Activated CD4-positive, alpha-beta T cell treated with anti-CD3 and anti-CD28 coated beads for 1 hour (primary cell): ENCODE data around the gene RAB20.
"Not testable (repeated sequence)": the region's sequence is repeated elsewhere in the genome, so short reads cannot be mapped to it uniquely, and the experiment has no call there.

Experiments
- DNase-seq: peaks from one replicate; pipeline ENCODE4 v3.0.0-alpha.2; 2020

Gene RAB20

DNA sequence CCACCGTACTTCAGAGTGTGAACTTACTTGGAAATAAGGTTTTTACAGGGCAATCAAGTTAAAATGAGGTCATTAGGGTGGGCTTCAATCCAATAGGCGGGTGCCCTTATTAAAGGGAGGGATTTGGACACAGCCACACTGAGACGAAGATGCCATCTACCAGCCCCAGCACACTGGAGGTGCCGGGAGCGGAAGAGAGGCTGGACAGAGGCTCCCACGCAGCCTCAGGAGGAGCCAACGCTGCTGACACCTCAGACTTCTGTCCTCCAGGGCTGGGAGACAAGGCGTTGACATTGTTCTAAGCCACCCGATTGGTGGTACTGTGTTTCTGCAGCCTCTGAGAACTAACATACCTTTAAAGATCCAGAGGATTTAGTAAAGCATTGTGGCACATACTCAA lies 12.6 kb upstream of the RAB20 start:
- DNase-seq = no peak

DNA sequence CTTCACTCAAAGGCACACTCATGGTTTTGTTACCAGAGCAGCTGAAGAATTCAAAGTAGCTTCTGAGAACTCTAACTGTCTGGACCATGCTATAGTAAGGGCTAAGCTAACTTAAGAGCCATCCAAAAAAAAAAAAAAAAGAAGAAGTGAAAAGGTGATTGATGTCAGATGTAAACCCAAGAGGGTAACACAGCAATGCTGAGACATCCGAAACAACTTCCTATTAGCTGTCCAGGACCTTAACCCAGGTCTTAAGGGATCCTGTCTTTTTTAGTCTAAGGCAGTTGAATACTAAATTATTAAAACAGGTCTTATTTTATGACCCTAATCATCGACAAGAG lies 11.2 kb upstream of the RAB20 start:
- DNase-seq = no peak

DNA sequence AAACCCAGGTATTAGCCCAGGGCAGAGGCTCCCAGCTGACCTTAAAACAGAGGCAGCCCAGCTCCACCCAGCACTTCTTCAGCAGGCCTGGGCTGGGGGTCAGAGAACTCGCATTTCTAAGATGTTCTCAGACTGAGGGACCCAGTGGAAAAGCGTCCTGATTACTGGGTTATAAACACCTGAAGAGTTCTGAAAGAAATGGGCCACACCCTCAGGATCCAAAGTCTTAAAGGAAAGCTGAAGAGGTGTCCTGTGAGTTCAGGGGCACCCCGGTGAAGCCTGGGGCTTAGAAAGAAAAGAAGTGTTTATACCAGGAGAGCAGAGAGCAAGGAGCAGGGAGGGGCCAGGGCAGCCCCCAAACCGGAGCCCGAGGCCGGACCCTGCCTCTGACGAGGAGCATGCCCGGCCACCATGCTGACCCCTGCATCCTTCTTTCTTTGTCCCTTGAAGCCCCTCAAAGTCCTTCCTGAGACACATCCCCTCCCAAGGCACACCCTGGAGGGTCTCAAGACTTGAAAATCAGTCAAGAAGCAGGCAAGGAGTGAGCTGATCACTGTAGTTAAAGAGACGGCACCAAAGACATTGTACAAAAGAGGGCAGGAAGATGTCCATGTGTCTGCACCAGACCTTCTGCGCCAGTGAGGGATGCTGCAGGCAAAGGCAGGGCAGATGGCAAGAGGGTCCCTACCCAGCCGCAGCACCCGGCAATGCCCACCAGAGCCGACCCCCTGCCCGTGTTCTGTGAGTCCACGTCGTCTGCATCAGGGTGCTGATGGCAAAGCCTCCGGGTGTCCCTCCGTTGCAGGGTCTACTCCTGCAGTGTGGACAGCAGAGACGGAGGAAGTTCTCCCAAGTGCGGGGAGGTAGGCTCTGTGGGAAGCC lies 10.6 kb upstream of the RAB20 start:
- DNase-seq = no peak

GRCh38 chr13:110570886-110571285 lies 9.4 kb upstream of the RAB20 start:
- DNase-seq = no peak

DNA sequence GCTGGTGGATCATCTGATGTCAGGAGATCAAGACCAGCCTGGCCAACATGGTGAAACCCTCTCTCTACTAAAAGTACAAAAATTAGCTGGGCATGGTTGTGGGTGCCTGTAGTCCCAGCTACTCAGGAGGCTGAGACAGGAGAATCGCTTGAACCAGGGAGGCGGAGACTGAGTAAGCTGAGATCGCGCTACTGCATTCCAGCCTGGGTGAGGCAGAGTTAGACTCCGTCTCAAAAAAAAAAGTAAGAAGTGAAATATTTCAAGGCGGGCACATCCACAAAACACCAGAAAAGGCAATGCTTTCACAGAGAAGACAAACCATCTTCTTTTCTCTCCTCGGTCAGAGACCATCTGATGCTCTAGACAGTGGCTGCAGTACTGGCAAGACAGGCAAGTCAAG lies 8.4 kb upstream of the RAB20 start:
- DNase-seq = not testable (repeated sequence)

GRCh38 chr13:110568612-110569011 lies 7.1 kb upstream of the RAB20 start:
- no peak for DNase-seq

DNA sequence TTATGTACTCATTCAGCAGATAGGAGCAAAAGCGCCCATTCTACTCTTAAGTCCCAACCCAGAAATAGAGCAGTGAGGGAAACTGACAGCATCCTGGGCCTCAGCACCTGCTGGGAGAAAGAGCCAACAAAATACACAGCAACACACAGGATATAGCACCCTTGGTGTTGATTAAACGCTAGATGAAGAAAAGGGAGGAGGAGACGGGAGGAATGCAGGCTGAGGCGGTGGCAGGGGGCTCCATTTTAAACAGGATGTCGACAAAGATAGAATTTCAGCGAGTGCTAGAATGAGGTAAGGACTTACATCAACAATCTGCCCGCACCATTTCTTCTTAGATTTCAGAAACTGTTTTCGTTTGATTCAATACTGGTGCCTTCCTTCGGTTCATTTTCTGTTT lies 4.6 kb upstream of the RAB20 start:
- DNase-seq = no peak

GRCh38 chr13:110565296-110565695 lies 3.8 kb upstream of the RAB20 start:
- no peak for DNase-seq

DNA sequence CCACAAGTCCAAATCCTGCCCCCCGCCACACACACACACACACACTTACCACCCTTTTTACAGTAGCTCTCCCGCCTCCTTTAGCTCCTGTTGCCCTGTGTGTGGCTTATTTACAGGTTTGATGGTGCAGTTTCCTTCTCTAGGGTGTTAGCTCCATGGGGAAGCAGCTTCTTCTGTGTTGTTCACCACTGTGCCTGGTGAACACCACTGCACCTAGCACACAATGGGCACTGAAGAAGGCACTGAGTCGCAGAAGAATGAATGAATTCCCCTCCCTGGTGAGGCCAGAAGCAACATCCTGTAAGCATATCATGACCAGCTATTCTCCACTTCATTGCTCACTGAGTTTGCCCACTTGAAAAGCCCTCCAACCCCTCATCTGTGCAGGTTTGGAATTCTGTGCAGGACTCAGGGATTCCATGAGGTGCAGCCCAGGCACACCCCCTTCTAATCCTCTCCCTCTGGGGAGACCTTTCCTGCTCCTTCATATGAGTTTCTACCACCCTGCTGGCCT lies 3.0 kb upstream of the RAB20 start:
- no peak for DNase-seq

GRCh38 chr13:110563463-110563774 lies 1.9 kb upstream of the RAB20 start:
- no peak for DNase-seq

DNA sequence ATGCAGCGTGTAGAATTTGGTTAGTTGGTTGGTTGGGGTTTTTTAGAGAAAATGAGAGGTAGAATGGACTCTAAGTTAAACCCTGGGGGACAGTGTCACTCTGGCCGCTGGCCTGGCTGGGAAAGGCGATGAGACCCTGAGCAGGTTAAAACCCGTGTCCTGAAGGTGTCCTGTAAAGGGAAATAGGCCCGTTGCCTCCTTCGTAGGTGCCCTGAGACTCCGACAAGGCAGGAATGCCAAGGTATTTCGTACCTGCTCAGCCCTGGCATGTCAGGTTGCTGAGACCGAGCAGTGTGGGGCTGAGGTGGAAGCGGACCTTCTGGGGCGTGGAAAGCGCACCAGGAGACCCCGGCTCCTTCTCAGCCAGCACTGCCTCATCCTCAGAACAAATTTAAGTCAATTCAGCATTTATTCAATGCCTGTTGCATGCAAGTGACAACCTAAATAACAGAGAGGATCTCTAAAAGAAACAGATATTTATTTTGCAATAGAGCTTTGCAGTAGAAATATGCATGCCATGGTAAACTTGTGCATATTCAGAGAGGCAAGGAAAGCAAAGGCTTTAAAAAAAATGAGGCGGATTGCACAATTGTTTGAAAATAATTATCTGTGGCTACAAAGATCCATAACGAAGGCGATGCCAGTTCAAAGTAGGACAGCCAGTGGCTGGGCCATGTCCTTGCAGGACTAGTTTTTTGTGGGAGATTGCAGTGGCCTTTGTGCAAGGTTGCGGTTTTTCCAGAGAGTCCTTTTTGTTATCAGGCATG lies 1.4 kb upstream of the RAB20 start:
- DNase-seq = no peak

DNA sequence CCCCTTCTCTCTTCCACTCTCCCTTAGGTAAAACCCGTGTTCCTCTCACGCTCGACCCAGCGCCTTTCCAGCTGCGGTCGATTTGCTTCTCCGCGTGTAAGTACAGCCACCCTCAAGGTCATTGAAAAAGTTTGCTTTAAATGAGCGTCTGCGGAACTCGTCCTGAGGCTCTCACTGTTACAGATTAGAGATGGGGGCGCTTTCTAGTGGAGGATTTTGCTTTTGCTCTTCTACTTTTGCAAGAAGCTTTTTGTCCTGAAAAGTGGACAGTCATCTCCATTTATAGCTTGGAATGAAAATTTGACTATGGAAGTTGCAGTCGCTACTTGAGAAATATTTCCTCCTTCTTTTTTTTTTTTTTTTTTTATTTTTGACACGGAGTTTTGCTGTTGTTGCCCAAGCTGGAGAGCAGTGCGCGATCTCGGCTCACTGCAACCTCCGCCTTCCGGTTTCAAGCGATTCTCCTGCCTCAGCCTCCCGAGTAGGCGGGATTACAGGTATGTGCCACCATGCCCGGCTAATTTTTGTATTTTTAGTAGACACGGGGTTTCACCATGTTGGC lies 595 bp upstream of the RAB20 start:
- no peak for DNase-seq

DNA sequence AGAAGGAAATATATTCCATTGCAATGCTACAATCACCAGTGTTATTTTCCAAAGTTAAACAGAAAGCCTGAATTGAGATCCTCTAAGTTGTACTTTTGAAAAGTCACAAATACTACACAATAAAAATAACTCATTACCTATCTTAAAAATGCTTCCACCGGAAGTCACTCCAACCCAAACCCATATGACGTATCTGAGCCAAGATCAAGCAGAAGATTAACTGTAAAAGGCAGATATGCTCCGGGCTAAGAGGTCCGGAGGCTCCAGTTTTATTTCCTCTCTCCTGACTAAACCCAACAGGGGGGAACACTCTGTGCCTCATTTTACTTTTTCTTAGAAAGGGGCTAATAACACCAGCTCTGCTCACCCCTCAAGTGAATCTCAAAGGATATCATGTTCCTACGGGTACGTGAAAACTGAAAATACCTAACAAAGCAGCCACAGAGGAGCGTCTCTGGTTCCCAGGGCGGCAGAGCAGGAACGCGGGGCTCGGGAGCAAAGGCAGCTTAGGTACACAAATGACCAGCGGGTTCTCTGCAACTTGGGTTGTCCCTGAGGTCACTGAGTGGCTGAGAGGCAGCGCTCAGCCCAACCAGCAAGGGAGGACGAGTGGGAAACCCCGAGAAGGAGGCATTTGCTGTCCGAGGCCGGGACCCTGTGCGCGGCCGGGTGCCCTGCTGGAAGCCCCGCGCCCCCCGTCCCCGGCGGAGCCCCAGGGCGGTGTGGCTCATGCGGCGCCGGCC lies 750 bp downstream of the RAB20 start:
- no peak for DNase-seq

DNA sequence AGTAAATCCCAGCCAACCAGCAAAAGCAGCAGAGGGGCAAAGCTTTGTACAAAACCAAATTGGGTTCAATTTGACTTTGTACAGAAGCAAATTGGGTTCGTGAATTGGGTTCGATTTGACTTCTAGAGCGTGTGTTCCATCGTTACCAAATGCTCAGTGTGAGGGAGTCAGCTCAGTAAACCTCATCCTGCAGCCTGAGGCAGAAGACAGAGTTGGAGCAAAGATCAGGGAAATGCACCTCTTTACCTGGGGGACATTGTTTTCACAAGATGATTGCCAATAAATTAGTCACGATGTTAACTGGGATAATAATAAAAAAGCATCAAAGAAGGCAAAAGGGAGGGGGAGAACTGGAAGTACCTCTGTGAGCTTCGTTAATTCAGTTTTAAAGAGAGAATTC lies 1.5 kb downstream of the RAB20 start:
- DNase-seq = no peak

DNA sequence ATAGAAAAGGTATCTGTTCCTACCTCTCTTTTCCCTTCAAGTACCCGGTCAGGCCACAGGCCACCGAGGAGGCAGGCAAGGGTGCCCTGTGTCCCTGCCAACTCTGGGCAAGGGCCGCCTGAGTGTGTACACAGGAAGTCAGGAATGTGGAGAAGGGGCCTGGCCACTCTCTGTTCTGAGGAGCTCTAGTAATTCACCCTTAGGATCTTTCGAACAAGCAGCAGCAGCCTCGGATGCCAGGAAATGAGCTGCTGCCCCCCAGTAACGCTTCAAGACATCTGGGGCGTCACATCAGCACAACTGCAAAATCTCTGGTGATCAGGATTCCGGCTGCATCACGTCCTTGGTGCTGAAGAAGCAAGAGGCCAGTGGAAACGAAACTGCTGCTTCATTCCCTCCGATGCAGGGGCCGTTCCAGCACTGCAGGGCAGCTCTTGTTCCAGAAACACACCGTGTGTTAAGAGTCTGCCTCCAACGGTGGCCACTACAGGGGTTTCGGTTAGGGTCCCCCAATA lies 2.0 kb downstream of the RAB20 start:
- no peak for DNase-seq

DNA sequence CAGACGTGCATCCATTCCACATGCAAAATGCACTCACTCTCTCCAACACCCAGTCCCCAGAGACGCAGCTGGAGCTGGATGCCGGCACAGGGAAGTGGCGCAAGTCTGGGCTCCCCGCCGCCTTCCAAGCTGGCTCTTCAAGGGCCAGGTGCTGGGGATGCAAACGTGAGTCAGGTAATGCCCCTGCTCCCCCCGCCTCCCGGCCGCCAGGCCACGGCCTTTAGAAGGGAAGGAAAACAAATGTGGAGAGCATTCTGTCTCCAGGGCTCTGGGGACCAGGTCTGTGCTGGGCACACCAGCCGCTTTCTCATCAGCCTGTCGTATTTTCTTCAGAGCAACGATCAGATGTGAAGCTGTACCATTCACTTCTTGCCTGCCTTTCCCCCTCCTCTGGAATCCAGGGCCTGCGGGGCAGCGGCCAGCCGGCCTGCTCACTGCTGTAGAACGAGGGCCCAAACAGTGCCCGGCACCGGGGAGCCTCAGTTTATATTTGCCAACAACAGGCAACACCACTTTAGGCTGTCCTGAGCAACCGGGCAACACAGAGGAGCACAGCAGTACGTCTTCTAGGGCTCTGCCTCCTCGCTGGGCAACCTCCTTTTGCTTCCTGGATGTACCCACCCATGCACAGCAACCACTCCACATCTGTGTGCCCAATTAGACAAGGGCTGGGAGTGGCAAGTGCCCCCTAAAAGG lies 3.8 kb downstream of the RAB20 start:
- DNase-seq = no peak

DNA sequence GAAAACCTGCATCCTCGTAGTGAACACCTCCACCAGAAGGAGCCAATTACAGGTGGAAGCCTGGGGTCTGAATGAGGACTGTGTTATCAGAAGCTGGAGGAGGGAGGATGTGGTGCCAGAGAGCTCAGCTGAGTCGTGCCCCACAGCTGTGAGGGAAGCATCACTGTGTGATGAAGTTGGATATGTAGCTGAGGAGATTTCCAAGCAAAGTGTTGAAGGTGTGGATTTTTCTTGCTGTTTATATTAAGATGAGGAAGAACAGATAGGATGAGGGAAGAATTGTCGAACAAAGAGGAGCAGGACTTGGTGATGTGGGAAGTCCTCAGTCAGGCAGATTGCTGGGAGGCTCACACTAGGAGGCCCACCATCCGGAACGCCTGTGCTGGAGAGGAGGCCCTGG lies 4.4 kb downstream of the RAB20 start:
- DNase-seq = no peak

DNA sequence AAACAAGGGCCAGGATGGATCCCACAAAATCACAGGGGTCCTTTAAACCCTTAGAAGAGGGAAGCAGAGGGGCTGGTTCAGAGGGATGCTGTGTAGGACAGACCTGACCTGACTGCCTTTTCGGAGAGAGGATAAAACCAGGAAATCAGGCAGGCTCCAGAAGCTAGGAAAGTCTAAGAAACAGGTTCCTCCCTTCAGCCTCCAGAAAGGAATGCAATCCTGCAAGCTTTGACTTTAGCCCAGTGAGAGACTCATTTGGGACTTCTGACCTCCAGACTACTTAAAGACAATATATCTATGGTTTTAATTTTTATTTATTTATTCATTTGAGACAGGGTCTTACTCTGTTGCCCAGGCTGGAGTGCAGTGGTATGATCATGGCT lies 5.3 kb downstream of the RAB20 start:
- no peak for DNase-seq

DNA sequence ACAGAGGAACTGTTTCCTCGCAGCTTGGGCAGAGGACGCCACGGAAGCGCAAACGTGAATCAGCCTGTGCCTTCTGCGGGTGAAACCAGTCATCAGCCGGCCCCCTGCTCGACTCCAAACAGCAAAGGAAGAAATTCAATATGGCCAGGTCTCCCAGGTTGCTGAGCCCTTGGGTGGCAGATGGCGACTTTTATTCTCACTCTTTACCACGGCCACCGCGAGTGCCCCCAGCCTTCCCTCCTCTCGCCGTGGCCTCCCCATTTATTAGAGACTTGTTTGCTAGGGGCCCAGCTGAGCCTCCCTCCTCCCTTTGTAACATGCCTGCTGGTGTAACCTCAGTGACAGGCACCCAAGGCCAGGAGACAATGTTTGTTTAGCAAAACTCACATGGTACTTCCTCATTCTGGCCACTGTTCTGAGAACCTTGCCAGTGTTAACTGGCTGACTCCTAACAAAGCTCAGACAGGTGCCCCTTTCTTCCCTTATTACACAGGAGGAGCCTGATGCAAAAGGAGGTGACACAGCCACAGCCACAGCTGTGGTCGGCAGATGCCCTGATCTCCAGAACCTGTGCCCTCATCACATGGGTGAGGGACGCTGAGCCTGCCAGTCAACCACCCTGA lies 5.8 kb downstream of the RAB20 start:
- DNase-seq = no peak

- no peak for DNase-seq
Observed at GRCh38 chr13:110554946-110555345, 6.6 kb downstream of the RAB20 start.

DNA sequence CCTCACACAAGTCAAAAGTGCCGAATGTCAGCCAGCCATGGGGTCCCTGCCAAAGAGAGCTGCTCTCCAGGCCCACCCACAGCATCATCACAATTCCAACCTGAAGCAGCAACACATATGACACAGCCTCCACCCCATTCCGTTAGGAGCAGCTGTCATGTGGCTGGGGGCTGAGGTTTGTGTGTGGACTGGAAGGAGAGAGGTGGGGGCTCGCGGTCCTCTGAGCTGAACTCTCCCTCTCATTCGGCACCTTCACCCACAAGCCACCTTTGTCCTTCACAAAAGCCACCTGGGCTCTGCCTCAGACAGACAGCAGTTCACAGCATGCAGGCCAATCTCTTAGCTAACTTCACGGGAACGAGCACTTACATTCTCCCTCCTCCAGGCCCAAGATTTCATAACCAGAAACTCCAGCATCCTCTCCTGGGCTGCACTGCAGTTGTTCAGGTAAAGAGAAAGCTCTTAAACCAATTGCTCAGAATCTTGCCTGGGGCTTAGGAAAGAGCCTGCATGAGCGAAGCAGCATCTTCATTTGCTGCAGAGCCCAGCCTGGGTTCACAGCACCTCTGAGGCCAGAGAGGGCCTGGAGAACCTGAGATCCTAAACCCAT lies 7.2 kb downstream of the RAB20 start:
- DNase-seq = no peak

GRCh38 chr13:110553417-110553816 lies 8.1 kb downstream of the RAB20 start:
- DNase-seq = no peak
